ENCODE data around the gene TBC1D4. TPM values are rescaled to one million over a fixed set of nuclear protein-coding genes. Genes with fewer than 3 reads are reported as not detected.

TBC1D4 gene
- total RNA-seq, 4 donors from 2014 or later = 49.9 to 279 (median 211) TPM

DNA sequence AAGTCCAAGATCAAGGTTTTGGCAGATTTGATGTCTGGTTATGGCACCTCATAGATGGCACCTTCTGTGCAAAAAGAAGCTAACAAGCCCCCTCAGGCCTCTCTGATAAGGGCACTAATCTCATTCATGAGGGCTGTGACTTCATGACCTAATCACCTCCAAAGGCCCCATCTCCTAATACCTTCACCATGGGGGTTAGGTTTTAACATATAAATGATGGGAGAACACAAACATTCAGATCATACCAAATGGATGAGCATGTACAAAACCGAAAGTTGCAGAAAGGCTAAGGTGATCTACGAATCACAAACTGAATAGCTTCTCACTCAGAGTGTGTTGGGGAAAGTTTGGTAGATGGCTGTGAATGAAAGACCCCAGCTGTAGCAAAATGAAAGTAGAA lies 217.4 kb downstream of the TBC1D4 start:
- Histone ChIP-seq H3K36me3 (no peaks in the 10 kb centered on the region), H3K27ac (no peak overlapping the region), H3K27me3 (no peaks in the 10 kb centered on the region), H3K4me1 (no peaks in the 10 kb centered on the region), H3K9me3 (no peaks in the 10 kb centered on the region), H3K4me3 (no peak overlapping the region)
- in situ Hi-C loops (cut with MboI; ENCODE audit: low sequenced_read_pairs in 4 of 4) = no loop called here
- no peak for DNase-seq
- intact Hi-C loops (cut with DNase I; ENCODE audit: low total_unique reads) = no loop called here
- ATAC-seq = no peak
- no peak for TF ChIP-seq CTCF (IDR thresholded peaks at IDR 0.05 in 4 of 5, conservative IDR thresholded peaks at IDR 0.05 in 1 of 5)
- no peak for TF ChIP-seq POLR2A (IDR thresholded peaks at IDR 0.05)

DNA sequence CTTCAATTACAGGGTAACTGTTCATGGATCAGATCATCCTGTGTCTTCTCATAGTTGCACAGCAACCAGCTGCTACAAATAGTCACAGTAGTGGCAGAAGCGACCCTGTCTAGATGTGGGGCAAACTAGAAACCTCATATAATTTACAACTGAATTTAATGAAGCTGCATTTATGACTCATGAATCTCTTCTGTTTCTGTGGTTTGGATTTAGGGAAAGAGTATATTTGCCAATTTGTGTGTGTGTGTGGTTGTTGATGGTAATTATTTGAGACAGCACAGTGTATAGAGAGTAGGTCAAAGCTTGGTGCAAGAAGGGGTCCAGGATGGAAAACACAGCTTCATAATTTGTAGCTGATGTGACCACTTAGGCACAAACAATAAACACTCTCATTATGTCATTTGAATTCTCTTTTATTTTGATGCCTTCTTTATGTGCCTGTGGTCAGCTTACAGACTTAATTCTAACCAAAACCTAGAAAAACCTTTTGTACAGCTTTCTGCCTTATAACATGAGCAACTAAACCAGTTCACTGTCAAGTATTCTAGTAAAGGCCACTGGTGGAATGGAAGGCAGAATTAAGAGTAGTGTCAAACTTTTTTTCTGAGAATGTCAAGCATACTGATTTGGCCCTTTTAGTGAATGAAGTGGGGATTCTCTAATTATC lies 218.1 kb downstream of the TBC1D4 start:
- H3K9me3 ChIP-seq = no peaks in the 10 kb centered on the region
- in situ Hi-C loops (cut with MboI; ENCODE audit: low sequenced_read_pairs in 4 of 4) (no loop called here), intact Hi-C loops (cut with DNase I; ENCODE audit: low total_unique reads) (no loop called here)
- no peak for TF ChIP-seq POLR2A (IDR thresholded peaks at IDR 0.05)
- no peak for TF ChIP-seq CTCF (IDR thresholded peaks at IDR 0.05 in 4 of 5, conservative IDR thresholded peaks at IDR 0.05 in 1 of 5)
- no peaks in the 10 kb centered on the region for H3K36me3 ChIP-seq
- no peaks in the 10 kb centered on the region for H3K27me3 ChIP-seq
- H3K27ac ChIP-seq = no peak overlapping the region
- DNase-seq (no peak), ATAC-seq (no peak)
- H3K4me1 ChIP-seq = no peaks in the 10 kb centered on the region
- H3K4me3 ChIP-seq = no peak overlapping the region

- intact Hi-C loops (cut with DNase I; ENCODE audit: low total_unique reads) (no loop called here), in situ Hi-C loops (cut with MboI; ENCODE audit: low sequenced_read_pairs in 4 of 4) (no loop called here)
- H3K9me3 ChIP-seq = no peaks in the 10 kb centered on the region
- TF ChIP-seq CTCF (IDR thresholded peaks at IDR 0.05 in 4 of 5, conservative IDR thresholded peaks at IDR 0.05 in 1 of 5) = peak in 4 of 5 experiments; percentile 24 to 50 (median 34)
- TF ChIP-seq POLR2A (IDR thresholded peaks at IDR 0.05) = no peak
- H3K27ac ChIP-seq = no peak overlapping the region
- H3K27me3 ChIP-seq = no peaks in the 10 kb centered on the region
- H3K4me1 ChIP-seq = no peaks in the 10 kb centered on the region
- H3K36me3 ChIP-seq = no peaks in the 10 kb centered on the region
- no peak for DNase-seq
- H3K4me3 ChIP-seq = no peak overlapping the region
- ATAC-seq = no peak
These were observed 223.7 kb downstream of the TBC1D4 start for GRCh38 chr13:75258159-75258782.

DNA sequence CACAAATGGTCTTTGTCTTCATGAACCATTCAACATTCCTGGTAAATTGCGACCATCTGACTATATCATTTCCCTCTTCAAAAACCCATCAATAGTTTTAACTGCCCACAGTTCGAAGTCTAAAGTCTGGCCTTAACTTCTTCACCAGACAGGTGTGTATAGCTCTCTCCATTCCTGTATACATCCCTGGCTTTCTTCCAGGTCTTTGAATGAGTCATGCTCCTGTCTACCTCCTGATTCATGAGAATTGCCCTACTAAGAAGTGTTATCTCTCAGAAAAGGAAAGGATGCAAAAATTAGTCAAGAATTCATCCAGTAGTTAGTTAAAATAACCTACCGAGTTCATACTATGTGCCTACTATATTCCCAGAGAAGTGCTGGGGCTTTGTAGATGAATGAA lies 225.0 kb downstream of the TBC1D4 start:
- H3K36me3 ChIP-seq = no peaks in the 10 kb centered on the region
- no peaks in the 10 kb centered on the region for H3K9me3 ChIP-seq
- no peaks in the 10 kb centered on the region for H3K27me3 ChIP-seq
- ATAC-seq (no peak), DNase-seq (no peak)
- no peaks in the 10 kb centered on the region for H3K4me1 ChIP-seq
- no peak for TF ChIP-seq POLR2A (IDR thresholded peaks at IDR 0.05)
- no peak for TF ChIP-seq CTCF (IDR thresholded peaks at IDR 0.05 in 4 of 5, conservative IDR thresholded peaks at IDR 0.05 in 1 of 5)
- in situ Hi-C loops (cut with MboI; ENCODE audit: low sequenced_read_pairs in 4 of 4) (no loop called here), intact Hi-C loops (cut with DNase I; ENCODE audit: low total_unique reads) (no loop called here)
- no peak overlapping the region for H3K27ac ChIP-seq
- H3K4me3 ChIP-seq = no peak overlapping the region
